Activated CD8-positive, alpha-beta memory T cell treated with anti-CD3 and anti-CD28 coated beads for 48 hours (primary cell): ENCODE data around the gene SLC35F3.
"Not testable (repeated sequence)": the region's sequence is repeated elsewhere in the genome, so short reads cannot be mapped to it uniquely, and the experiment has no call there.

Source experiments
- DNase-seq, 3 experiments: peaks; one replicate each; pipeline ENCODE4 v3.0.0-alpha.2; 2020; ENCODE audit warnings: low read depth in 2 of 3, low spot score in 2 of 3

SLC35F3 gene

GRCh38 chr1:234243521-234244260 lies 339.2 kb downstream of the SLC35F3 start:
- no peak for DNase-seq

DNA sequence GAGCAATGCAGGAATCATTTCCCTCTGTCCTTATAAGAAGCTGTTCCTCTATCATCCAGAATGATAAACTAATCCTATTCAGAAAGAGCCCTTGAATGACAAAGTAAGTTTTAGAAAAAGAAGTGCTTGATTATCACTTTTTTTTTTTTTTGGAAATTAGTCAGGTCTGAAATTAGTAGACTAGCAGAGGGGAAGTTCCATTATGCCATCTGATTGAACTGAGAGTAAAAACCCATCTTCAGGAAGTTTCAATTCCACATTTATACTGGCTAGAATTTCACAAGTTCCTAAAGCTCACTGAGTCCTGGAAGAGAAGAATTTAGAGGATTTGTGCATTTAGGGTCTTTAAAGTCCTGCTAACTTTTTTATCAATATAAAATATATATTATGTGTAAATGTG lies 340.0 kb downstream of the SLC35F3 start:
- no peak for DNase-seq

DNA sequence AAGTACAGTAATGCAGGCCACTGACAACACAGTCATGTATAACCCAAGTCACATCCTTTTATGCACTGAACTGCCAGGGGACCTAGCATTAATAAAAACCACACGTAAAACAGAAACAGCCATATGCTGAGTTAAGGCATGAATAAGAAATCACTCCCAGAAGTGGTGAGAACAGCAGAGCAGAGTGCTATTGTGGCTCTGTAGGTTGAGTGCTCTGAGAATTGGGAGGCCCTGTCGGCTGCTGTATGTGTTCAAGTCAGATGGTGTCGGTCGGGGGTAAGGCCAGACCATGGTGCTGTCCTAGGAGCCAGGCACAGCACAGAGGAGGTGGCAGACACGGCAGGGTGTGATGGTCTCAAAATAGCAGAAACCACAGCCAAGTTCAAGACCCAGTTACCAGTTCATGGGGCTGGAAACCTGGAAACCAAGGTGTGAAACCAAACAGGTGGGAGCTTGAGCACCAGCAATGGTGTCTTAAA lies 342.2 kb downstream of the SLC35F3 start:
- DNase-seq, result no peak

- DNase-seq, result not testable (repeated sequence)
Observed at GRCh38 chr1:234247746-234248145, 343.3 kb downstream of the SLC35F3 start.

GRCh38 chr1:234250747-234251146 lies 346.3 kb downstream of the SLC35F3 start:
- no peak for DNase-seq

DNA sequence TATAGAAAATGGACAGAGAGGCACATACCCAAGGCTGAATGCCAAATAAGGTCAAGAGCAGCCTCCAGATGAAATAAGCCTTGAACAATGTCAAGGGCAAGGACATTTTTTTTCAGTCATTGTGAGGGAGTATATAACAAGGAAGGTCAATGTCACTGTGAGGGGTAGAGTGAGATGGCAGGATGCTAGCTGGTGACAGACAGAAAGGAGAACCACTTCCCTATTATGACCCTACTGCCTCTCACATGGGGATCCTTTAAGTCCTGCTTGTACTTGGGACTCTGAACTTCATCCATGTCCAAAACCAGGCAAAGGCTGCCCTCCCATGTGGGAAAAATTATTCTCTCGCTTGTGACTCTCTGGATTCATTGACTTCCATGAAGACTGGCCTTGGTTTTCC lies 349.3 kb downstream of the SLC35F3 start:
- no peak for DNase-seq

- no peak for DNase-seq
Observed at GRCh38 chr1:234256359-234256758, 351.9 kb downstream of the SLC35F3 start.

DNA sequence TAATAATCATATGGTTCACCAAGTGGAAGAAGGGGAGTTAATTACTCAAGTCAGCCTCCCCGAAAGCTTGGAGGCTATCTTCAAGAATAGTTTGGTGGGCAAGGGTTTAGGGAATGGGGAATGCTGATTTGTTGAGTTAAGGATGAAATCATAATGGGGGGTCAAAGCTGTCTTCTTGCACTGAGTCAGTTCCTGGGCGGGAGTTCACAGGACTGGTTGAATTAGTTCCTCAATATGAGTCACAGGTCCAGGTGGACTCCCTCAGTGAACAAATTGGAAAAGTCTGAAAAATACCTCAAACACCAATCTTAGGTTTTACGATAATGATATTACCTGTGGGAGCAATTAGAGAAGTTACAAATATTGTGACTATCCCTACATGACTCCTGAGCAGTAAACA lies 353.6 kb downstream of the SLC35F3 start:
- no peak for DNase-seq

DNA sequence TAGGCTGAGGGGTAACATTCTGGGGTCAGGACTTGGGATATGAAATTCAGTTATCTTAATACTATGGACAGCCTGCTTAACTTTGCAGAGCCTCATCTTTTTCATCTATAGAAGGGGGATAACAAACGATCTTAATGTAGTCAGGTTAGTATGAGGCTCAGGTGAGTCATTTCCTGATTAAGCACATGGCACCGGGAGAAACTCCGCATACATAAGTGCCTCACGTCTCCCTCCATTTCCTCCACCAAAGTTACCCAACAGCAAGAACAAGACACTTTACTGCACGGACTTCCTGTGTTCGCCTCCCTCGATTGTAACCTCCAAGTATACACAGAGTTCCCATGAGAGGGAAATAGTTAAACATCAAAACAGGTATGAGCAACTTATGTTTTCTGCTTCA lies 356.1 kb downstream of the SLC35F3 start:
- no peak for DNase-seq

DNA sequence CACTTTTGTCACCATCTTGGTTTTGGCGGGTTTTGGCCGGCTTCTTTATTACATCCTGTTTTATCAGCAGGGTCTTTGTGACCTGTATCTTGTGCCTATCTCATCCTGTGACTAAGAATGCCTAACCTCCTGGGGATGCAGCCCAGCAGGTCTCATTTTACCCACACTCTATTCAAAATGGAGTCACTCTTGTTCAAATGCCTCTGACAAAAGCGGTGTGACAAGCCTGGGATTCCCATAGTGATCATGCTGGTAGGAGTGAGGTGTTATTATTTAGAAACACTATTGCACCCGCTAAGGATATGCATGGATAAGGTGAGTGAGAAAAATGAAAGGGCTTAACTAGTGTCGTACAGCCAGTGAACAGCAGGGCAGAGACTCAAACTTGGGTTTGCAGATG lies 357.1 kb downstream of the SLC35F3 start:
- no peak for DNase-seq

DNA sequence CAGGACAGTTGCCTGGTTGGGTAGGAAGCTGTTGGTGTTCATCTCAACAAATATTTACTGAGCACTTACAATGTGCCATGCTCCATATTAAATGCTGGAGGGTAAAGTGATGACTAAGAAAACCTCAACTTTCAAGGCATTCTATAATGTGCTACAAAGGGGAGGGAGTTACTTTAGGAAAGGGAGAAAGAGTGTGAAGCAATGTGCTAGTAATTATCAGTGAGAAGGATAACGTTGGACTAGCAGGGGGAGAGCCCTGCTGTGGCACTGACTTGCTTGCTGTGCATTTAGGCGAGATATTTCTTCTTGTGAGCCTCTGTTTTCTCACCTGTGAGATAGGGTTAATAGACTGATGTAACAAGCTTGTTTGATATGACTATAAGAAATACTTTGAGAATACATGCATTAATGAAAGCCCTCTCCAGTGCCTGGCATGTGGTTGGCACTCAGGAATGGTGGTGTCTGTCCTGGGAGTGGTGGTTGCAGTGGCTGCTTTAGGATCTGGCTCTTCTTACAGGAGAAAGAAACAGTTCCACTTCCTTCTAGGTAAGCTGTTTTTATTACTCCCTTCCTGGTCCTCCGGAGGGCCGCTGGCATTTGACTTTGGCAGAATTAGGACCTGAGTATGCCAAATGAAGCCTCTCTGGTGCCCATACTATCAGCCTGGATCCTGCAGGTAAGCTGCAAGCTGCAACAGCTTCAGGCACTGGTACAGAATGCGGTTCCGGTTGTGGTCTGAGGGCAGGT lies 357.7 kb downstream of the SLC35F3 start:
- DNase-seq, result no peak

DNA sequence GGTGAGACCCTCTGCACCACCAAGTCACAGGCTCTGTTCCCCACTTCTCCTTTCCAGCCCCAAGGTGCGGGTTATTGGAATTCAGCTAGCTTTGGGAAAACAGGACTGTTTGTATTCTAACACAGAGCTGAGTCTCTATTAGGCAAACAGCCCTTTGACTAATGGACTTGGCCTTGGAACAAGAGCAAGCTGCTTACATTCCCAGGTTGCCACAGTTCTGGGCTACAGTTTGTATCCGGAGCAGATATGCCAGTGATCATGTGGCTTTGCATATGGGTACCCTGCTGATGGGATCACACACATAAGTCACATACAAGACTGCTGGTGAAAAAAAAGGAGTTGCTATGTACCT lies 358.3 kb downstream of the SLC35F3 start:
- DNase-seq, result no peak

- DNase-seq, result no peak
Observed at GRCh38 chr1:234264832-234265231, 360.4 kb downstream of the SLC35F3 start.

DNA sequence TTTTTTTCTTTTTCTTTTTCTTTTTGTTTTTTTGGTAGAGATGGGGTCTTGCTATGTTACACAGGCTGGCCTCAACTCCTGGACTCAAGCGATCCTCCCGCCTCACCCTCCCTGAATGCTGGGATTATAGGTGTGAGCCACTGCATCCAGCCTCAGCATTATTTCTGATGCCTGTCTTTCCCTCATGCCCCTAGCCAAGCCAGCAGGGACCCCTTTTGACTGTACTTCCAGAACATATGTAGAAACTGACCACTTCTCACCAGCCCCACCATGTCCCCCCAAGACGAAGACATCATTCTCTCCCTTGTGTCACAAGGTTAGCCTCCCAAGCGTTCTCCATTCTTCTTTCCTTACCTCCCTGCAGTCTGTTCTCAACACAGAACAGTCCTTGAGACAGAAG lies 360.8 kb downstream of the SLC35F3 start:
- DNase-seq, result no peak

- DNase-seq, result no peak
Observed at GRCh38 chr1:234265861-234266260, 361.4 kb downstream of the SLC35F3 start.

GRCh38 chr1:234270093-234270492 lies 365.6 kb downstream of the SLC35F3 start:
- DNase-seq, result no peak

GRCh38 chr1:234270581-234271242 lies 366.2 kb downstream of the SLC35F3 start:
- no peak for DNase-seq

GRCh38 chr1:234271243-234271606 lies 366.7 kb downstream of the SLC35F3 start:
- DNase-seq, result no peak

DNA sequence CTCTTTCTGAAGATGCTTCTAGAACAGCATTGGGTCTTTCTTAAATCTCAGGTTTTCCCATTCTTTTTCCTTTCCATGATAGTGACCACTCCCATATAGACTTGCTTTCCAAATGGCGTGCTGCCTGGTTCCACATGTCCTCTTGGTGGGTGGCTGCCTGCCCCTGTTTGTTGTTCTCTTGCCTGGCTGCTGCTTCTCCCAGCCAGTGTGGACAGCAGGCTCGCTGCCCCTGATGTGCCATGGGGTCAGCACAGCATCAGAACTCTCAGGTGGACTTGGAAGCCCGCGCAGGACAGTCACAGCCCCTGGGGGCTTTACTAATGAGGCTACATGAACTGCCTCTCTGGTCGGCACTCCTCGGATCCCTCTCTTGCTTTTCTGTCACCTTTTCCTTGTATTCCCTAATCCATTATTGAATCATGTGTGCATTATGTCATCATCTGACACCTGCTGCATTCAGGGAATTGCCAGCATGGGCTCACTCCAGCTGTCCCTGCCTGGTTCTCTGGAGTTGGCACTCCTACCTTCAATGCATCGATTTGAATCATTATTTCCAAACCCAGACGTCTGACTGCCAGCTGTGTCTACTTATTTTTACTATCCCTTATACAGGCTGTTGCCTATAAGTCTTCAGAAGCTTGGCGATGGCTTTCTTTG lies 368.3 kb downstream of the SLC35F3 start:
- DNase-seq, result no peak

GRCh38 chr1:234273981-234274380 lies 369.5 kb downstream of the SLC35F3 start:
- DNase-seq, result no peak

- no peak for DNase-seq
Observed at GRCh38 chr1:234276151-234276788, 371.8 kb downstream of the SLC35F3 start.
